GM19397 (cell line): ENCODE measurements around the gene IGFBPL1.

Experiments
- ATAC-seq: cut with Tn5 transposase; IDR thresholded peaks from one replicate; pipeline ENCODE4 v1.9.1; 2021; ENCODE audit warnings: mild to moderate bottlenecking, moderate library complexity; ENCODE audit not compliant: unreplicated experiment

IGFBPL1 gene

DNA sequence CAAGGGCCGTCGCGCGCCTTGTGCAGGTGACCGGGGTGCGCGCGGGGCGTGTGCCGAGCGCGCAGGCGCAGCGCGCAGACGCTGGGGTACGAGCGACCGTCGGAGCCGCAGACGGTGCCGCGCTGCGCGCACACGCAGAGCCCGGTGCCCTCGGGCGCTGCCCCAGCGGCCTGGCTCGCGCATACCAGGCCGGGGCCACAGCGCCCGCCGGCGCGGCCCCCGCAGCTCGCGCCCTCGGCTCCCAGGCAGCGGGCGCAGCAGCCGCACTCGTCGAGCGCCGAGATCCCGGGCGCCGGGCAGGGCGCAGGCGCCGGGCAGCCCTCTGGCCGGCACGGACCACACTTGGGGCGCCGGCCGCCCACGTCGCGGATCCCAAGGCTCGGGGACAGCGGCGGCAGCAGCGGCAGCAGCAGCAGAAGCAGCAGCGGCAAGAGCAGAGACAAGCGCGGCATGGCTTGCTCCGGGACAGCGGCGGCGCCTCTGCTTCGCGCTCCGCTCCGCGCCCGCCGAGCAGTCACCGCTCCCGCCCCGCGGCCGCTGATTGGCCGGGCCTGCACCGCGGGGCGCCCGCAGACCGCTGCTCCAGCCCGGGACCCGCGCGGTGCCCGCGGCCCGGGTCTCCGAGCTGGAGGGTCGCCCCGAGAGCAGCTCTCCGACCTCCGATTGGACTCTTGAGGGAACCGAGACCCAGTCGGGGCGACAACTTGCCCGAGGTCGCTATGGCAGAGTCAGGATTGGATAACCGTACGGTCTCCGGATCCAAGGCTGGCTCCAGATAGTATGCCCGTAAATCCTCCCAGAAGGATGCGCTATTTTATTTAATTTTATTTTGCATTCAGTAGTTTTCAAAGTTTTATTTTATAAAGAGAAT, at the start of gene IGFBPL1:
Gene IGFBPL1 (minus strand): TSS at position 482 of the 871 bp plus-strand sequence. CDS start 30 bp downstream, at position 452.
- peak; percentile 72 for ATAC-seq

DNA sequence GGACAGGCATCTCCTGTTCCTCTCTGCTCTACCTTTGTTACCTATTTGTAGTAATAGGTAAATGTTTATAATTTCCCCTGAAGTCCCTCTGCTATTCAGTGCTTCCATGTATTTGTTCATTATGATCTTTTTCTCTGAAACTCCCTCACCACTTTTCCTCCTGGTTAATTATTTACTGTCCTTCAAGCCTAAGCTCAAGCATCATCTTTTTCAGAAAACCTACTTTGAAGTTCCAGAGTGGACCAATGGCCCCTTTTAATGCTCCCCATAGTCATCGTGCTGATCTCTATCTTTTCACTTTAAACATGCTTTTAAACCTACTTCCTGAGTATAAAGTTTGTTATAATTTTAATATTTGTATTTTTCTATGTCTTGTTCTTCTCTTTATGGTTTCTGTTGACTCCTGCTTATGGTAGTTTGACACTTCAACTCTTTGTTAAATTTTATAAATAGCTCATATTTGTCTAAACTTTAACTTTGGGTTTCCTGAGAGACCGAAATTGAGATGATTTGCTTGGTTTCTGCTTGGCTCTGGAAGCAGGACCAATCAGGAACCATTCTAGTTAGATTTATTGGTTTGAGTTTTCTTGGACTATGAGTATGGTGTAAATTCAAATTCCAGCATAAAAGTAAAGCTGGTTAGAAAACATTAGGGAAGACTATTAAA, 48.5 kb upstream of the IGFBPL1 start:
- ATAC-seq: peak; percentile 49

DNA sequence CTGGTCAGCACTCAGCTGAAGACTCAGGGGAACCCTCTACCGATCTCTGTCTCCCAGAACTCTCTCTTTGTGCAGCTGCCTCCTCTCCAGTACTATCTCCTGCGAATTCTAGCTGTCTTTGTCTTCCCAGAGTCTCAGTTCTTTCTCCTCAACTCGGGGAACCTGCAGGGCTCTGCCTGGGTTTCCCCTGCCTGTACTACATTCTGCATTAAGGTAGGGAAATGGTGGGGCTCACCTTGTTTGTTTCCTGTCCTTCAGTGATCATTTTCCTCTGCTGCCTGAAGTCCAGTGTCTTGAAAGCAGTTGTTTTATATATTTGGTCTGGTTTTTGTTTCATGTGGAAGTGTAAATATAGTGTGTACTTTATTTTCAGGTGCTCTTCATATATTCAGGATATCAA, 43.1 kb upstream of the IGFBPL1 start:
- no peak for ATAC-seq

- no peak for ATAC-seq
Measured at GRCh38 chr9:38453835-38454234, 29.6 kb upstream of the IGFBPL1 start.

- ATAC-seq: no peak
Measured at GRCh38 chr9:38451162-38451561, 26.9 kb upstream of the IGFBPL1 start.

GRCh38 chr9:38447703-38448102, 23.4 kb upstream of the IGFBPL1 start:
- no peak for ATAC-seq

- ATAC-seq: peak; percentile 93
Measured at GRCh38 chr9:38445154-38446043, 21.1 kb upstream of the IGFBPL1 start.

- ATAC-seq: no peak
Measured at GRCh38 chr9:38443597-38443996, 19.3 kb upstream of the IGFBPL1 start.

DNA sequence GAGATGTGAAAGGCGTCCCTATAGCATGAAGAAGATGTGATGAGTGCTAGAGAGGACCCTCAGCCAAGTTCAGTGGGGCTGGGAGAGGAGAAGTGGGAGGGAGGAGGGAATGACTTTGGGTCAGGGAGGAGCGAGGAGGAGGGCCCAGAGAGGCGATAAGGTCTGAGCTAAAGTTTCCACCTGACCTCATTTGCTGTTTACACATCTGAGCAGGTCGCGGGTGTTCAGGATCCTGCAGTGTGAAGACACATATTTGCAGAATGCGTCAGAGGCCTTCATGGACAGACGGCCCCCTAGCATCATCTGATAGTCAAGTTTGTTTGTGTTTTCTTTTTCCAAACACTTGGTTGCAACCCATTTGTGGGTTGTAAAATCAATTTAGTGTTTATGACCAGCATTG, 18.9 kb upstream of the IGFBPL1 start:
- no peak for ATAC-seq

DNA sequence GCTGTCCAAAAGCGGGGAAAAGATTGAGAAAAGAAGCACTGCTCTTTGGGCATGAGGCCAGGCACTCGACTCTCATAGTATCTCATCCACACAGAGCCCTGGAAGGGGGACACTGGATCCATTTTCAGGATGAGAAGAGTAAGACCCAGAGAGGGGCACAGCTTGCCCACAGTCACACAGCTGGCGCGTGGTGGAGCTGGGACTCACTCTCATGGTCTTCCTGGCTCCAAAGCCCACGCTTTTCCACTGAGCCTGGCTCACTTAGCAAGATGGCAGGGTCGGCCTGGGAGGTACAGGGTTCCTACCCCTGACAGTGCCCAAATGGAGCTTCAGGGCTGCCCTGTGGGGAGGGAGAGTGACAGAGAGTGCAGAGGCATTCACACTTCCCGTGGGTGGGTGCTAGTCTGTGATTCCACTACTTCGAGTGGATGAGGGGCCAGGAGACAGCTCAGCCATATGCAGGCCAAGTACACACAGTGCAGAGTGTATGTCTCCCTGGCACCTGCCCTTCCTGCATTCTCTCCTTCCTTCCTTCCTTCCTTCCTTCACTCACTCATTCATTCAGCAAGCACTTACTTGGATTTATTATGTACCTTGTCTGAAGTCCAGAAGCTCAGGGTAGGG, 18.3 kb upstream of the IGFBPL1 start:
- ATAC-seq: no peak

- no peak for ATAC-seq
Measured at GRCh38 chr9:38441347-38442085, 17.3 kb upstream of the IGFBPL1 start.

GRCh38 chr9:38440516-38440915, 16.3 kb upstream of the IGFBPL1 start:
- ATAC-seq: no peak

- no peak for ATAC-seq
Measured at GRCh38 chr9:38439916-38440301, 15.7 kb upstream of the IGFBPL1 start.

- no peak for ATAC-seq
Measured at GRCh38 chr9:38439291-38439915, 15.1 kb upstream of the IGFBPL1 start.

- ATAC-seq: peak; percentile 66
Measured at GRCh38 chr9:38437193-38437823, 13.1 kb upstream of the IGFBPL1 start.

GRCh38 chr9:38436708-38437107, 12.5 kb upstream of the IGFBPL1 start:
- ATAC-seq: no peak

DNA sequence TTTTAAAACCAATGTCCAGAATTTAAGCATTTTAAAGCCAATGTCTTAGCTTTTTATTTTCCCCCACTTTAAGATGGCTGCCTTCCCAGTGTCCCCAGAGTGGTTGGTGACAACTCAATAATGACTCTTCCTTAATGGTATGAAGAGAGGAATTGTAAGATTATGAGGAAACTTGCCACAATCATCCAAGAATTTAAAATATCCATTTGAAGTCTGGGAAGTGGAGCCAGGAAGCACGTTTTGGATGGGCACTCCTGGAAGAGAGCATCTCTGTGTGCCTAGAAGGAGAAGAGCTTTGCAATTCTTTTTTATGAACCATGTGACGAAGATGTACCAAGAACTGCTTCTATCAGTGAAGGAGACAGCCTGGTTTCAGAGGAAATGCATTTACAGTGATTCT, 11.3 kb upstream of the IGFBPL1 start:
- ATAC-seq: no peak

GRCh38 chr9:38434853-38435252, 10.6 kb upstream of the IGFBPL1 start:
- ATAC-seq: no peak

- no peak for ATAC-seq
Measured at GRCh38 chr9:38434365-38434764, 10.1 kb upstream of the IGFBPL1 start.
